BLaER1 treated with 17β-estradiol and CSF1 and Interleukin-3, amounts not matched to agents 10 nM and 100 nM (cell line): ENCODE measurements around the gene NANP.
"Not testable (repeated sequence)": the region's sequence is repeated elsewhere in the genome, so short reads cannot be mapped to it uniquely, and the experiment has no call there.

Source experiments
- H3K27ac ChIP-seq, 11 experiments: shearing (Covaris generic); formaldehyde crosslinking; 2 replicates each; pipeline ENCODE4 v1.8.1; 2022
- H3K27me3 ChIP-seq, 11 experiments: shearing (Covaris generic); formaldehyde crosslinking; 2 replicates each; pipeline ENCODE4 v1.8.1; 2022
- H3K36me3 ChIP-seq, 11 experiments: shearing (Covaris generic); formaldehyde crosslinking; 2 replicates each; pipeline ENCODE4 v1.8.1; 2022
- H3K4me1 ChIP-seq, 10 experiments: shearing (Covaris generic); formaldehyde crosslinking; 2 replicates each; pipeline ENCODE4 v1.8.1; 2022
- H3K4me2 ChIP-seq, 11 experiments: shearing (Covaris generic); formaldehyde crosslinking; 2 replicates each; pipeline ENCODE4 v1.8.1; 2022
- H3K4me3 ChIP-seq, 10 experiments: shearing (Covaris generic); formaldehyde crosslinking; 2 replicates each; pipeline ENCODE4 v1.8.1; 2022
- H3K9ac ChIP-seq, 11 experiments: shearing (Covaris generic); formaldehyde crosslinking; 2 replicates each; pipeline ENCODE4 v1.8.1; 2022
- H3K9me3 ChIP-seq, 11 experiments: shearing (Covaris generic); formaldehyde crosslinking; replicated peaks in 1 of 11; 2 replicates each; pipeline ENCODE4 v1.8.1; 2022
- H4K20me1 ChIP-seq, 11 experiments: shearing (Covaris generic); formaldehyde crosslinking; 2 replicates each; pipeline ENCODE4 v1.8.1; 2022
- Cebpa-rat ChIP-seq, 11 experiments: shearing (Covaris generic); IDR thresholded peaks; 2 replicates each; pipeline ENCODE4 v1.8.1; 2022

Gene NANP

GRCh38 chr20:25637247-25637646 lies 13.4 kb upstream of the NANP start:
- no peak overlapping the region for H3K9ac ChIP-seq
- no peak overlapping the region for H3K4me2 ChIP-seq
- no peaks in the 10 kb centered on the region for H3K27me3 ChIP-seq
- TF ChIP-seq Cebpa-rat (IDR thresholded peaks at IDR 0.05): no peak
- no peak overlapping the region for H3K27ac ChIP-seq
- H3K4me1 ChIP-seq: no peaks in the 10 kb centered on the region
- peaks cover 34 to 52% (median 44%) of the 10 kb centered on the region in 11 experiments for H3K36me3 ChIP-seq
- H3K4me3 ChIP-seq: no peak overlapping the region
- H4K20me1 ChIP-seq: no peaks in the 10 kb centered on the region
- H3K9me3 ChIP-seq: peaks cover 34 to 59% (median 49%) of the 10 kb centered on the region in 11 experiments

DNA sequence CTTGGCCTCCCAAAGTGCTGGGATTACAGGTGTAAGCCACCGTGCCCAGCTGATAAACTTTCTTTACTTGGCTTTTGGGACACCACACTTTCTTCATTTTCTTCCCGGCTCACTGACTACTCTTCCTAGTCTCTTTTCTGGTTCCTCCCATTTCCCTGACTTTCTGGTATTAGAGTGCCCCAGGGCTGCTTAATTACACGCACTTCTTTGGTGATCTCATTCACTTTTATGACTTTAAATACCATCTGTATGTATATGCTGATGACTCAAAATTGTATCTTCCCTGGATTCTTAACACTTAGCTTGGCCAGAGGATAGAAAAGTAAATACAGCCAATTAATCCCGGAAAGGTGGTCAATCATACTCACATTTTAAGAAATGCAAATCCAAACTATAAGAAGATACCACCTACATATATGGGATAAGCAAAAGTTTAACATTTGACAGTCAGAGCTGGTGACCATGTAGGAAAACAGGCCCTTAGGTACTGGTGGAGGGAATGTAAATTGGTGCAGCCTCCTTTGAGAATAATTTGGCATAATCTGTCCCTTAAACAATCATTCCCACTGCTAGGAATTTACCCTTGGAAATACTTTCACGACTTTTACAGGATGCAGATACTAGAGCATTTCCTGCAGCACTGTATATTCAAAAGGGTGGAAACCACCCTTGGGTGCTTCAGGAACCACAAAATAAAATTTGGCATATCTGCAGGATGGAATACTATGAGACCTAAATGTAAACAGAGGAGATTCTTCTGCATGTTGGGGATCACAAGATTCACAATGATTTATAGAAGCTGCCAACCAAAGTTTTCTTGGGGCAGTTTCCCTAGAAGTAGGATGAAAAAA lies 9.4 kb upstream of the NANP start:
- no peaks in the 10 kb centered on the region for H3K27me3 ChIP-seq
- TF ChIP-seq Cebpa-rat (IDR thresholded peaks at IDR 0.05): no peak
- peaks cover 37 to 46% (median 43%) of the 10 kb centered on the region in 11 experiments for H3K36me3 ChIP-seq
- H3K4me1 ChIP-seq: no peaks in the 10 kb centered on the region
- H3K4me2 ChIP-seq: no peak overlapping the region
- H3K9me3 ChIP-seq: peaks cover 39 to 71% (median 61%) of the 10 kb centered on the region in 11 experiments
- no peak overlapping the region for H3K27ac ChIP-seq
- H3K4me3 ChIP-seq: no peak overlapping the region
- no peak overlapping the region for H3K9ac ChIP-seq
- no peaks in the 10 kb centered on the region for H4K20me1 ChIP-seq

DNA sequence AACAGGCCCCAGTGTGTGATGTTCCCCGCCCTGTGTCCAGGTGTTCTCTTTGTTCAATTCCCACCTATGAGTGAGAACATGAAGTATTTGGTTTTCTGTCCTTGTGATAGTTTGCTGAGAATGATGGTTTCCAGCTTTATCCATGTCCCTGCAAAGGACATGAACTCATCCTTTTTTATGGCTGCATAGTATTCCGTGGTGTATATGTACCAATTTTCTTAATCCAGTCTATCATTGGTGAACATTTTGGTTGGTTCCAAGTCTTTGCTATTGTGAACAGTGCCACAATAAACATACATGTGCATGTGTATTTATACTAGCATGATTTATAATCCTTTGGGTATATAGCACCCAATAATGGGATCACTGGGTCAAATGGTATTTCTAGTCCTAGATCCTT lies 6.8 kb upstream of the NANP start:
- H3K27me3 ChIP-seq, H3K4me2 ChIP-seq, H3K4me1 ChIP-seq, H4K20me1 ChIP-seq, H3K27ac ChIP-seq, H3K4me3 ChIP-seq, H3K9ac ChIP-seq: not testable (repeated sequence)
- Histone ChIP-seq H3K9me3 (peaks cover 29 to 61% (median 54%) of the 10 kb centered on the region in 11 experiments), H3K36me3 (peaks cover 14 to 29% (median 24%) of the 10 kb centered on the region in 11 experiments)

GRCh38 chr20:25629816-25630499 lies 6.1 kb upstream of the NANP start:
- no peak overlapping the region for H3K27ac ChIP-seq
- H3K27me3 ChIP-seq: no peaks in the 10 kb centered on the region
- no peak overlapping the region for H3K9ac ChIP-seq
- peaks cover 22 to 55% (median 47%) of the 10 kb centered on the region in 11 experiments for H3K9me3 ChIP-seq
- H3K4me3 ChIP-seq: no peak overlapping the region
- H3K4me1 ChIP-seq: peaks cover 2 to 6% (median 4%) of the 10 kb centered on the region in 10 experiments
- peaks cover 7 to 23% (median 18%) of the 10 kb centered on the region in 11 experiments for H3K36me3 ChIP-seq
- H4K20me1 ChIP-seq: no peaks in the 10 kb centered on the region
- TF ChIP-seq Cebpa-rat (IDR thresholded peaks at IDR 0.05): no peak
- H3K4me2 ChIP-seq: no peak overlapping the region

- Histone ChIP-seq H3K4me3 (no peak overlapping the region), H3K27ac (no peak overlapping the region), H3K36me3 (peaks cover 0 to 9% (median 4%) of the 10 kb centered on the region in 11 experiments; a peak in 6 of 22 replicates), H3K9me3 (peaks cover 17 to 36% (median 26%) of the 10 kb centered on the region in 11 experiments; a peak in 21 of 22 replicates), H4K20me1 (no peaks in the 10 kb centered on the region), H3K4me2 (no peak overlapping the region), H3K9ac (no peak overlapping the region), H3K4me1 (peaks cover 21 to 27% (median 24%) of the 10 kb centered on the region in 10 experiments), H3K27me3 (no peaks in the 10 kb centered on the region)
- no peak for TF ChIP-seq Cebpa-rat (IDR thresholded peaks at IDR 0.05)
Measured at GRCh38 chr20:25626779-25627178, 3.0 kb upstream of the NANP start.

- peaks cover 15 to 28% (median 22%) of the 10 kb centered on the region in 11 experiments; a peak in 21 of 22 replicates for H3K9me3 ChIP-seq
- H3K9ac ChIP-seq: peak overlapping the region; percentile 89 to 98 (median 92)
- peaks cover 24 to 39% (median 34%) of the 10 kb centered on the region in 10 experiments for H3K4me1 ChIP-seq
- peak overlapping the region; percentile 69 to 96 (median 86) for H3K4me3 ChIP-seq
- peak overlapping the region; percentile 76 to 98 (median 94) for H3K27ac ChIP-seq
- no peaks in the 10 kb centered on the region for H3K27me3 ChIP-seq
- peaks cover 0 to 21% (median 14%) of the 10 kb centered on the region in 11 experiments; a peak in 16 of 22 replicates for H3K36me3 ChIP-seq
- TF ChIP-seq Cebpa-rat (IDR thresholded peaks at IDR 0.05): no peak
- H3K4me2 ChIP-seq: peak overlapping the region; percentile 85 to 98 (median 91)
- H4K20me1 ChIP-seq: peaks cover 0 to 14% (median 0%) of the 10 kb centered on the region in 11 experiments; a peak in 3 of 22 replicates
Measured at GRCh38 chr20:25624500-25624939, 706 bp upstream of the NANP start.

DNA sequence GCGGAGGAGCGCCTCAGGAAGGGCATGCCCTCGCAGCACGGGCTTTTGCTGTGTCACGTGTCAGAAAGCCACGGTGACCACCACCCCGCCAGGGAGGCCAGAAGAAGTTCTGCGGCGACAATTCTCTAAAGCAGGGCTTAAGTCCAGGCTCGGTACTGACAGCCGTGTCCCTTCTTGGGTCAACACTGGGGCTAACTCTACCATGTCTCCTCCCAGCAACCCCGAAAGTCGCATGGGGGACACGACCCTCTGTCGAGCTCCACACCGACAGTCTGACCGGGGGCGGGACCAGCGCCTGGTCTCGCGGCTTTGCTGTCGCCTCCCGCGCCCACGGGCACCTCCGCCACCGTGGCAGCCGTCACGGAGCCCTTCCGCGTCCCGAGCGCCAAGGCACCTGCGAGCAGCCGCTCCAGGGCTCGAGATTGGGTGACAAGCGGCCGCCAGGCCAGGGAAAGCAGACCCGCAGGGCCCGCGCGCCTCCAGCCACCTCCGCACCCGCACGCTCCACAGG lies 534 bp downstream of the NANP start:
- peaks cover 11 to 23% (median 17%) of the 10 kb centered on the region in 11 experiments; a peak in 21 of 22 replicates for H3K9me3 ChIP-seq
- TF ChIP-seq Cebpa-rat (IDR thresholded peaks at IDR 0.05): no peak
- peak overlapping the region; percentile 76 to 98 (median 94) for H3K27ac ChIP-seq
- peak overlapping the region; percentile 79 to 98 (median 91) for H3K4me2 ChIP-seq
- H3K9ac ChIP-seq: peak overlapping the region; percentile 89 to 98 (median 92)
- H3K27me3 ChIP-seq: no peaks in the 10 kb centered on the region
- peaks cover 0 to 24% (median 13%) of the 10 kb centered on the region in 11 experiments; a peak in 19 of 22 replicates for H3K36me3 ChIP-seq
- peaks cover 24 to 51% (median 36%) of the 10 kb centered on the region in 10 experiments for H3K4me1 ChIP-seq
- H4K20me1 ChIP-seq: peaks cover 0 to 14% (median 3%) of the 10 kb centered on the region in 11 experiments; a peak in 5 of 22 replicates
- H3K4me3 ChIP-seq: peak overlapping the region; percentile 69 to 96 (median 86)

- Histone ChIP-seq H4K20me1 (peaks cover 0 to 14% (median 3%) of the 10 kb centered on the region in 11 experiments; a peak in 6 of 22 replicates), H3K4me3 (peak overlapping the region; percentile 69 to 96 (median 86)), H3K27ac (peak overlapping the region; percentile 76 to 98 (median 94); a peak in 21 of 22 replicates), H3K9me3 (peaks cover 6 to 16% (median 11%) of the 10 kb centered on the region in 11 experiments; a peak in 21 of 22 replicates), H3K4me1 (peaks cover 24 to 52% (median 36%) of the 10 kb centered on the region in 10 experiments), H3K36me3 (peaks cover 0 to 31% (median 11%) of the 10 kb centered on the region in 11 experiments; a peak in 15 of 22 replicates), H3K27me3 (no peaks in the 10 kb centered on the region), H3K4me2 (peak overlapping the region; percentile 79 to 98 (median 91)), H3K9ac (peak overlapping the region; percentile 89 to 98 (median 92))
- no peak for TF ChIP-seq Cebpa-rat (IDR thresholded peaks at IDR 0.05)
Measured at GRCh38 chr20:25622450-25623224, 1.2 kb downstream of the NANP start.
